ENCODE data around the gene PCDH9.

The PCDH9 gene

DNA sequence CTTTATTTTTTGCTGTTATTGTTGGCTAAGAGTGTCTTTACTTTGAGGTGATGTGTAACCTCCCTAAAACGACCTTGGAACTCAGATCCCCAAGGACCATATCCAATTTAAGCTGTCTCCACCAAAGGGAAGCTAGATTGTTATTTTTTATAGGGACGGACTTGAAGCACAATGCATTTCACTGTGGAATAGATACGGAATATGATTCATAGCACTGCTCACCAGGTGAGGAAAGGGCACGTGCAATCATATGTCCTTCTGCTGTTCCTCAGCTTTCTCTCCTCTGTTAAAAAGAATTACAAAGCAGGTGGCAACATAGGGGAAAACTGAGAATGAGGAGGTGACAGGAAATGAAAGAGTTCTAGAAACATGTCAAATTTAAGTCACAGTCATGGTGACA, 679.0 kb downstream of the PCDH9 start:
- H3K27ac ChIP-seq: no peak overlapping the region
- no peaks in the 10 kb centered on the region for H3K9me3 ChIP-seq
- H3K27me3 ChIP-seq: no peaks in the 10 kb centered on the region
- TF ChIP-seq, protein P1, sequence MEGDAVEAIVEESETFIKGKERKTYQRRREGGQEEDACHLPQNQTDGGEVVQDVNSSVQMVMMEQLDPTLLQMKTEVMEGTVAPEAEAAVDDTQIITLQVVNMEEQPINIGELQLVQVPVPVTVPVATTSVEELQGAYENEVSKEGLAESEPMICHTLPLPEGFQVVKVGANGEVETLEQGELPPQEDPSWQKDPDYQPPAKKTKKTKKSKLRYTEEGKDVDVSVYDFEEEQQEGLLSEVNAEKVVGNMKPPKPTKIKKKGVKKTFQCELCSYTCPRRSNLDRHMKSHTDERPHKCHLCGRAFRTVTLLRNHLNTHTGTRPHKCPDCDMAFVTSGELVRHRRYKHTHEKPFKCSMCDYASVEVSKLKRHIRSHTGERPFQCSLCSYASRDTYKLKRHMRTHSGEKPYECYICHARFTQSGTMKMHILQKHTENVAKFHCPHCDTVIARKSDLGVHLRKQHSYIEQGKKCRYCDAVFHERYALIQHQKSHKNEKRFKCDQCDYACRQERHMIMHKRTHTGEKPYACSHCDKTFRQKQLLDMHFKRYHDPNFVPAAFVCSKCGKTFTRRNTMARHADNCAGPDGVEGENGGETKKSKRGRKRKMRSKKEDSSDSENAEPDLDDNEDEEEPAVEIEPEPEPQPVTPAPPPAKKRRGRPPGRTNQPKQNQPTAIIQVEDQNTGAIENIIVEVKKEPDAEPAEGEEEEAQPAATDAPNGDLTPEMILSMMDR (IDR thresholded peaks at IDR 0.05): no peak
- H3K4me1 ChIP-seq (ENCODE audit: control insufficient read depth in 1 of 2, insufficient read depth in 1 of 2, low read depth in 1 of 2, low read length in 1 of 2): no peaks in the 10 kb centered on the region
- no peaks in the 10 kb centered on the region for H3K36me3 ChIP-seq
- H3K4me3 ChIP-seq (ENCODE audit: low read depth in 1 of 2, low read length in 1 of 2): no peak overlapping the region

DNA sequence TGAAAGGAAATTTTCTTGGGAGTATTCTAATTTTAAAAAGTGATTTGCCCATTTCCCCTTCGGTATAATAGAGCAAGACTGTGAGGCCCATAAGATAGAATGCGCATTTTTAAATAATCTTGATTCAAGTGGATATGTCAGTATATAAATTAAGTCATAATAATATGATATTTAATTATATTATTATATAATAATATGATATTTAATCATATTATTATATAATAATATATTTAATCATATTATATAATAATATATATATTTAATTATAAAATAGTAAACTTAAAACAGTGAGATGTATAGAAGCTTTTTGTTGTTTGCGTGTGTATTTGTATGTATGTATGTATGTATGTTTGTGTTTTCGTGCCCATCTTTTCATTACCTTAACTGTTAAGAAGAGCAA, 682.5 kb downstream of the PCDH9 start:
- Histone ChIP-seq H3K4me3 (ENCODE audit: low read depth in 1 of 2, low read length in 1 of 2) (no peak overlapping the region), H3K36me3 (no peaks in the 10 kb centered on the region), H3K27ac (no peak overlapping the region), H3K4me1 (ENCODE audit: control insufficient read depth in 1 of 2, insufficient read depth in 1 of 2, low read depth in 1 of 2, low read length in 1 of 2) (no peaks in the 10 kb centered on the region), H3K9me3 (no peaks in the 10 kb centered on the region), H3K27me3 (no peaks in the 10 kb centered on the region)
- TF ChIP-seq, protein P1 (IDR thresholded peaks at IDR 0.05): no peak

DNA sequence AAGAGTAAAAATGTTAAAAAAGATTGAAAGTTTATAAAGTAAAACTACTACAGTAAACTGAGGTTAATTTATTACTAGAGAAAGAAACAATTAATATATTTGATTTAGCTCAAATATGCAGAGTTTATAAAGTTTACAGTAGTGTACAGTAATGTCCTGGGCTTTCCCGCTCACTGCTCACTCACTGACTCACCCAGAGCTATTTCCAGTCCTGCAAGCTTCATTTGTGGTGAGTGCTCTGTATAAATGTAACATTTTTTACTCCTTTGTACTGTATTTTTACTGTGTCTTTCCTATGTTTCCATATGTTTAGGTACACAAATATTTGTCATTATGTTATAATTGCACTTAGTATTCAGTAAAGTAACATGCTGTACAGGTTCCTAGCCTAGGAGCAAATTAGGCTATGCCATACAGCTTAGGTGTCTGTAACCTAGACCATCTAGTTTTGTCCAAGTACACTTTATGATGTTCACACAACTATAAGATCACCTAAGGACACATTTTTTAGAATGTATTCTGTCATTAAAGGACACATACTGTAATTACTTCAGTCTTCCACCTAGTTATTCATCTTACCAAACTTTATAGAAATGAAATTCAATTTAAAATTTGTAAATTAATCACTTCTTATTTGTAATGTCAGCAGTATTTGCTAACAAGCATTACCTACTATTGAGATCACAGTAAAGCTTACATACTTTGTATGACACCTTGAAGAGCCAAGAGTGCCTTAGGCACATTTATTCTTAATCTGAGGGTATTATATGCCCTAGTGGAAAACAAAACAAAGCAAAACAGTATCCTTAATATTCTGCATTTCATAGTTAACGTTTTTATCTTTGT, 683.4 kb downstream of the PCDH9 start:
- no peaks in the 10 kb centered on the region for H3K36me3 ChIP-seq
- TF ChIP-seq, protein P1 (IDR thresholded peaks at IDR 0.05): no peak
- no peaks in the 10 kb centered on the region for H3K9me3 ChIP-seq
- H3K27me3 ChIP-seq: no peaks in the 10 kb centered on the region
- H3K27ac ChIP-seq: no peak overlapping the region
- no peak overlapping the region for H3K4me3 ChIP-seq (ENCODE audit: low read depth in 1 of 2, low read length in 1 of 2)
- no peaks in the 10 kb centered on the region for H3K4me1 ChIP-seq (ENCODE audit: control insufficient read depth in 1 of 2, insufficient read depth in 1 of 2, low read depth in 1 of 2, low read length in 1 of 2)

GRCh38 chr13:66543780-66544179, 686.4 kb downstream of the PCDH9 start:
- TF ChIP-seq, protein P1 (IDR thresholded peaks at IDR 0.05): no peak
- Histone ChIP-seq H3K27me3 (no peaks in the 10 kb centered on the region), H3K27ac (no peak overlapping the region), H3K4me3 (ENCODE audit: low read depth in 1 of 2, low read length in 1 of 2) (no peak overlapping the region), H3K4me1 (ENCODE audit: control insufficient read depth in 1 of 2, insufficient read depth in 1 of 2, low read depth in 1 of 2, low read length in 1 of 2) (no peaks in the 10 kb centered on the region), H3K36me3 (no peaks in the 10 kb centered on the region), H3K9me3 (no peaks in the 10 kb centered on the region)

DNA sequence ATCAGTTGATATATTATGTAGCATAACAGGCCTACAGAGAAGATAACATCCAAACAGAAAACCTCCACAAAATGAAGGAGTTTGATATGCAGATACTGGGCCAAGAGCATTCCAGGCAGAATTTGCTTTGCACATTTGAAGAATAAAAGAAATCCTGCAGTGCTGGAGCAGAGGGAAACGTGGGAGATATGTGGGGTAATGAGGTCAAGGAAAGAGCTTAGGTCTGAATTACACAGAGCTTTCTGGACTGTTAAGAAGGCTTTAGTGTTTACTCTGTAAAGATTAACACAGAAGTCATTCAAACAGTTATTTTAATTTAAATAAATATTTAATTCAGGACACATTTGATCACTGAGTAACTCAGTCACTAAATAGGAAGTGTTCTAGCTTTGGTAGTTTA, 692.7 kb downstream of the PCDH9 start:
- Histone ChIP-seq H3K27ac (no peak overlapping the region), H3K4me3 (ENCODE audit: low read depth in 1 of 2, low read length in 1 of 2) (no peak overlapping the region), H3K9me3 (no peaks in the 10 kb centered on the region), H3K27me3 (no peaks in the 10 kb centered on the region), H3K4me1 (ENCODE audit: control insufficient read depth in 1 of 2, insufficient read depth in 1 of 2, low read depth in 1 of 2, low read length in 1 of 2) (no peaks in the 10 kb centered on the region), H3K36me3 (no peaks in the 10 kb centered on the region)
- TF ChIP-seq, protein P1 (IDR thresholded peaks at IDR 0.05): no peak
